ELR (cell line): ENCODE data around the gene BTBD16.

ENCODE experiments used
- DNase-seq: peaks from one replicate; pipeline ENCODE4 v3.0.0-alpha.2; 2015; ENCODE audit warnings: low read depth

The BTBD16 gene

GRCh38 chr10:122271076-122271475, at the start of gene BTBD16:
Gene BTBD16 (plus strand): TSS chr10:122271296. CDS start chr10:122275082, 3,786 bp downstream.
- no peak for DNase-seq

GRCh38 chr10:122221958-122222357, 49.1 kb upstream of the BTBD16 start:
- DNase-seq = no peak

- no peak for DNase-seq
Observed at GRCh38 chr10:122222638-122223037, 48.5 kb upstream of the BTBD16 start.

GRCh38 chr10:122224159-122224558, 46.9 kb upstream of the BTBD16 start:
- DNase-seq = no peak

GRCh38 chr10:122225330-122225729, 45.8 kb upstream of the BTBD16 start:
- DNase-seq = no peak

GRCh38 chr10:122227754-122228153, 43.3 kb upstream of the BTBD16 start:
- no peak for DNase-seq

- no peak for DNase-seq
Observed at GRCh38 chr10:122229666-122230065, 41.4 kb upstream of the BTBD16 start.

- DNase-seq = no peak
Observed at GRCh38 chr10:122230222-122230621, 40.9 kb upstream of the BTBD16 start.

GRCh38 chr10:122232769-122233168, 38.3 kb upstream of the BTBD16 start:
- no peak for DNase-seq

- no peak for DNase-seq
Observed at GRCh38 chr10:122233857-122234348, 37.2 kb upstream of the BTBD16 start.

GRCh38 chr10:122234416-122234815, 36.7 kb upstream of the BTBD16 start:
- no peak for DNase-seq

GRCh38 chr10:122236690-122237306, 34.3 kb upstream of the BTBD16 start:
- no peak for DNase-seq

GRCh38 chr10:122237331-122237990, 33.6 kb upstream of the BTBD16 start:
- DNase-seq = no peak

- peak; percentile 6 for DNase-seq
Observed at GRCh38 chr10:122239578-122240257, 31.4 kb upstream of the BTBD16 start.

GRCh38 chr10:122240401-122240800, 30.7 kb upstream of the BTBD16 start:
- no peak for DNase-seq

- DNase-seq = no peak
Observed at GRCh38 chr10:122241836-122242235, 29.3 kb upstream of the BTBD16 start.

GRCh38 chr10:122243550-122243949, 27.5 kb upstream of the BTBD16 start:
- DNase-seq = no peak

- no peak for DNase-seq
Observed at GRCh38 chr10:122244001-122244975, 26.8 kb upstream of the BTBD16 start.

- no peak for DNase-seq
Observed at GRCh38 chr10:122245136-122245535, 26.0 kb upstream of the BTBD16 start.

- no peak for DNase-seq
Observed at GRCh38 chr10:122245897-122246296, 25.2 kb upstream of the BTBD16 start.

GRCh38 chr10:122246830-122247520, 24.1 kb upstream of the BTBD16 start:
- no peak for DNase-seq
